HepG2 (cell line): ENCODE data around the gene HSF4. TPM values are rescaled to one million over a fixed set of nuclear protein-coding genes. Genes with fewer than 3 reads are reported as not detected.

Experiments
- ATF3 ChIP-seq: sonication (generic); formaldehyde crosslinking; IDR thresholded peaks from 2 replicates; pipeline ENCODE4 v1.4.0; 2020; ENCODE audit warnings: missing genetic modification reagents
- DMTF1 ChIP-seq: sonication (generic); formaldehyde crosslinking; IDR thresholded peaks from 2 replicates; pipeline ENCODE4 v1.4.0; 2020; ENCODE audit warnings: mild to moderate bottlenecking, missing genetic modification reagents
- E2F5 ChIP-seq: sonication (generic); formaldehyde crosslinking; conservative IDR thresholded peaks from 2 replicates; pipeline ENCODE4 v1.4.0; 2020; ENCODE audit warnings: missing genetic modification reagents
- ELF1 ChIP-seq: sonication (generic); formaldehyde crosslinking; IDR thresholded peaks from 2 replicates; pipeline ENCODE4 v1.4.0; 2020; ENCODE audit warnings: missing genetic modification reagents
- MAFF ChIP-seq: IDR thresholded peaks from 2 replicates; pipeline ENCODE4 v1.6.1; 2011; ENCODE audit warnings: low read depth, low read length, improper control_type of control experiment
- PATZ1 ChIP-seq: sonication (generic); formaldehyde crosslinking; IDR thresholded peaks from 2 replicates; pipeline ENCODE4 v1.4.0; 2020; ENCODE audit warnings: missing genetic modification reagents
- PITX1 ChIP-seq: sonication (generic); formaldehyde crosslinking; IDR thresholded peaks from 2 replicates; pipeline ENCODE4 v1.5.1; 2020; ENCODE audit warnings: mild to moderate bottlenecking, missing genetic modification reagents
- PTBP1 ChIP-seq: fragments of 200-400 bp; formaldehyde crosslinking; IDR thresholded peaks from 2 replicates; pipeline ENCODE4 v1.6.1; 2018; ENCODE audit warnings: low read length, low read depth; ENCODE audit not compliant: poor library complexity, severe bottlenecking
- SALL1 ChIP-seq: sonication (generic); formaldehyde crosslinking; IDR thresholded peaks from 2 replicates; pipeline ENCODE4 v1.8.0; 2022; ENCODE audit warnings: mild to moderate bottlenecking, missing genetic modification reagents
- SRSF9 ChIP-seq: fragments of 200-400 bp; formaldehyde crosslinking; IDR thresholded peaks from 2 replicates; pipeline ENCODE4 v1.6.1; 2018; ENCODE audit warnings: borderline replicate concordance, mild to moderate bottlenecking, low read depth, low read length; ENCODE audit not compliant: insufficient read depth, poor library complexity, severe bottlenecking
- ZNF333 ChIP-seq: sonication (generic); formaldehyde crosslinking; IDR thresholded peaks from 2 replicates; pipeline ENCODE4 v1.4.0; 2020; ENCODE audit warnings: mild to moderate bottlenecking, missing genetic modification reagents, borderline replicate concordance
- ZNF569 ChIP-seq: sonication (generic); formaldehyde crosslinking; IDR thresholded peaks from 2 replicates; pipeline ENCODE4 v1.5.0; 2020; ENCODE audit warnings: mild to moderate bottlenecking, missing genetic modification reagents, moderate library complexity, borderline replicate concordance
- polyA plus RNA-seq, 8 experiments: library from polyadenylated mRNA; depleted of rRNA in 3 of 8; stranded (reverse) in 7 of 8; unstranded in 1 of 8; fragments of >200 nt; fragmentation: Illumina TruSeq in 4 of 8; extraction: Trizol in 4 of 8; gene quantifications; 2 replicates each; pipeline versions ENCODE4 v1.2.1 to v1.2.3, GENCODE V29; 2011 to 2016; ENCODE audit warnings: low read depth in 4 of 8, missing spikeins in 1 of 8, mixed read lengths in 1 of 8; ENCODE audit not compliant: insufficient read depth in 1 of 8
- total RNA-seq, 5 experiments: library from RNA; depleted of rRNA; stranded (reverse); fragments of >200 nt; fragmentation: Illumina TruSeq; extraction: Trizol; gene quantifications; 2 replicates each; pipeline ENCODE4 v1.2.3, GENCODE V29; 2016; ENCODE audit warnings: low read depth in 1 of 5
- TF ChIP-seq, protein P1 (sequence below): IDR thresholded peaks from 2 replicates; pipeline ENCODE4 v1.6.1; 2016; ENCODE audit warnings: missing compliant biosample characterization, missing genetic modification reagents, borderline replicate concordance
- TF ChIP-seq, protein P2 (sequence below): sonication (generic); formaldehyde crosslinking; IDR thresholded peaks from 2 replicates; pipeline ENCODE4 v1.8.1; 2023; ENCODE audit warnings: mild to moderate bottlenecking, missing genetic modification reagents

Gene HSF4
- total and polyA plus RNA-seq, 2 of the 13 experiments (the other 11 are each of a cell fraction or from before 2014, with no cell fraction given) = 3.5 to 16.9 TPM

DNA sequence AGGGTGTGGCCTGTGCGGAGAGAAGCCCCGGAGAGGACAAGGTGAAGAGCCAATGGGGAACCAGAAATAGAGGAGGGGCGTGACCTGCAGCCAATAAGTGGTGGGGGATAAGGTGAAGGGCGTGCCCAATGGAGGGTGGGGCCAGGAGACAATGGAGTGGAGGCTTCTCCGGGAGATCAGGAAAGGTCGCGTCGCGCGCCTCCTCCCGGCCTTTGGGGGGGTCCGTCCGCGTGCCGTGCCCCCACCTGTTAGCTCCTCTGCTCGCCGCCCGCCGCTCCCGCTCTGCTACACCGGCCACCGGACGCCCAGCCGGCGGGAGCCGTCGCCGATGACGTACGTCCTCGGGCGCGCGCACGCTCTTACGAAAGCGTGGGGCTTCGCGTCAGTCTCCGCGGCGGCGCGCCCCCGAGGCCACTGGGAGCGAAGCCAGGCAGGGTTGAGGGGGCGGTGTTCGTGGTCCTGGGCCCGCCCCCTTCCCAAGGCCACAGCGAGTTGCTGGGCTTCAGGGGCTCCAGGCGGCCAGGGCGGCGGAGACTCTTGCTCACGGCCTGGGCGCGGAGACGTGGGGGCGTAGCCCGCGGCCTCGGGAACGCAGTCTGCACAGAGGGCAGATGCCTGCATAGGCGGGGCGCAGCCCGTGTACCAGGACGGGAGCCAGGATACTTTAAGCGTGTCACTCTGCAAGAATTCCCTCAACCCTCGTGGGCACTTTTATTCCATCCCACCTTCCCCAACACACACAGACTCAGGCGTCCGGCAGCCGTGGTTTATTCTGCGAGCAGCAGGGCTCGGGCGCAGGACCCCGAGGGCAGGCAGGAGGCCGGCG, 19.3 kb downstream of the HSF4 start, which contains the start of gene MATCAP1 (continued):
- TF ChIP-seq ZNF333 (CRISPR knock-in tag) = no peak; the same call in 1 of the 2 replicates
- no peak; the same call in 1 of the 2 replicates for TF ChIP-seq ZNF569
- TF ChIP-seq, protein P1, sequence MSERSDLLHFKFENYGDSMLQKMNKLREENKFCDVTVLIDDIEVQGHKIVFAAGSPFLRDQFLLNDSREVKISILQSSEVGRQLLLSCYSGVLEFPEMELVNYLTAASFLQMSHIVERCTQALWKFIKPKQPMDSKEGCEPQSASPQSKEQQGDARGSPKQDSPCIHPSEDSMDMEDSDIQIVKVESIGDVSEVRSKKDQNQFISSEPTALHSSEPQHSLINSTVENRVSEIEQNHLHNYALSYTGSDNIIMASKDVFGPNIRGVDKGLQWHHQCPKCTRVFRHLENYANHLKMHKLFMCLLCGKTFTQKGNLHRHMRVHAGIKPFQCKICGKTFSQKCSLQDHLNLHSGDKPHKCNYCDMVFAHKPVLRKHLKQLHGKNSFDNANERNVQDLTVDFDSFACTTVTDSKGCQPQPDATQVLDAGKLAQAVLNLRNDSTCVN (CRISPR knock-in tag) = peak; percentile 50; the same call in 1 of the 2 replicates
- no peak for TF ChIP-seq PTBP1
- peak; percentile 80 for TF ChIP-seq PATZ1 (CRISPR knock-in tag)
- TF ChIP-seq MAFF = no peak
- TF ChIP-seq SALL1 (CRISPR knock-in tag) = peak; percentile 79
- TF ChIP-seq E2F5 (CRISPR knock-in tag) = peak; percentile 46; the same call in 1 of the 2 replicates
- TF ChIP-seq, protein P2, sequence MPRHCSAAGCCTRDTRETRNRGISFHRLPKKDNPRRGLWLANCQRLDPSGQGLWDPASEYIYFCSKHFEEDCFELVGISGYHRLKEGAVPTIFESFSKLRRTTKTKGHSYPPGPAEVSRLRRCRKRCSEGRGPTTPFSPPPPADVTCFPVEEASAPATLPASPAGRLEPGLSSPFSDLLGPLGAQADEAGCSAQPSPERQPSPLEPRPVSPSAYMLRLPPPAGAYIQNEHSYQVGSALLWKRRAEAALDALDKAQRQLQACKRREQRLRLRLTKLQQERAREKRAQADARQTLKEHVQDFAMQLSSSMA (CRISPR knock-in tag) = peak; percentile 73; the same call in 1 of the 2 replicates
- TF ChIP-seq SRSF9 = no peak
- TF ChIP-seq ATF3 = peak; percentile 70
- no peak for TF ChIP-seq DMTF1 (CRISPR knock-in tag)
- no peak for TF ChIP-seq PITX1 (CRISPR knock-in tag)
- TF ChIP-seq ELF1 = peak; percentile 29
